Measurements from ENCODE around the gene IL20. TPM values are rescaled to one million over a fixed set of nuclear protein-coding genes. Genes with fewer than 3 reads are reported as not detected.

The IL20 gene, protein sequence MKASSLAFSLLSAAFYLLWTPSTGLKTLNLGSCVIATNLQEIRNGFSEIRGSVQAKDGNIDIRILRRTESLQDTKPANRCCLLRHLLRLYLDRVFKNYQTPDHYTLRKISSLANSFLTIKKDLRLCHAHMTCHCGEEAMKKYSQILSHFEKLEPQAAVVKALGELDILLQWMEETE
- total RNA-seq (ENCODE audit: low replicate concordance) = not detected in 2 replicates

DNA sequence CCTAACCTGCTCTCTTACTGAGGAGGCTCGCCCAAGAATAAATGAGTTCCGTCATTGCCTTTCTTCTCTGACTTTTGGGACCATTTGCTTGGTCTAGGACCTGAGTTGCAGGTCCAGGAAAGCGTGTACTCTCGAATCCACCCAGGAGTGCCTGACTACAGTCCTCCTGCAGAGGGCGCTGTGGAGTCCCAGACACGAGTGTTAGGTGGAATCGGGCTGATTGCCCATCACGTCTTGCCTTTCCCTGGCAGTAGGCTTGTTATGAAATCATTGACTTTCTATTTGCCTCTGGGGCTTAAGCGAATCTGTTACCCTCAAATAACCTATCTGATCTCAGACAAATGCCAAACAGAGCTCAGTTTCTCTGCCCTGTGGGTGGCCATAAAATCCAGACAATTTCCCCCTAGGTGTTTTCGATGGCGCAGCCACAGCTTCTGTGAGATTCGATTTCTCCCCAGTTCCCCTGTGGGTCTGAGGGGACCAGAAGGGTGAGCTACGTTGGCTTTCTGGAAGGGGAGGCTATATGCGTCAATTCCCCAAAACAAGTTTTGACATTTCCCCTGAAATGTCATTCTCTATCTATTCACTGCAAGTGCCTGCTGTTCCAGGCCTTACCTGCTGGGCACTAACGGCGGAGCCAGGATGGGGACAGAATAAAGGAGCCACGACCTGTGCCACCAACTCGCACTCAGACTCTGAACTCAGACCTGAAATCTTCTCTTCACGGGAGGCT, at the start of gene IL20:
IL20 (plus strand) TSS at position 685 of the 733 bp plus-strand sequence. CDS start 230 bp downstream, outside the sequence.
- no peak within 1 kb of the TSS for H3K4me3 ChIP-seq (ENCODE audit: low read depth, low read length)
- DNase-seq (ENCODE audit: low read depth) = peak; percentile 88
- peak; percentile 96 for TF ChIP-seq CTCF (IDR thresholded peaks at IDR 0.05; ENCODE audit: insufficient read depth, low read length)

GRCh38 chr1:206816390-206817287, 48.8 kb upstream of the IL20 start:
- H3K4me3 ChIP-seq (ENCODE audit: low read depth, low read length) = no peak overlapping the region
- peak; percentile 80 for DNase-seq (ENCODE audit: low read depth)
- TF ChIP-seq CTCF (IDR thresholded peaks at IDR 0.05; ENCODE audit: insufficient read depth, low read length) = no peak

DNA sequence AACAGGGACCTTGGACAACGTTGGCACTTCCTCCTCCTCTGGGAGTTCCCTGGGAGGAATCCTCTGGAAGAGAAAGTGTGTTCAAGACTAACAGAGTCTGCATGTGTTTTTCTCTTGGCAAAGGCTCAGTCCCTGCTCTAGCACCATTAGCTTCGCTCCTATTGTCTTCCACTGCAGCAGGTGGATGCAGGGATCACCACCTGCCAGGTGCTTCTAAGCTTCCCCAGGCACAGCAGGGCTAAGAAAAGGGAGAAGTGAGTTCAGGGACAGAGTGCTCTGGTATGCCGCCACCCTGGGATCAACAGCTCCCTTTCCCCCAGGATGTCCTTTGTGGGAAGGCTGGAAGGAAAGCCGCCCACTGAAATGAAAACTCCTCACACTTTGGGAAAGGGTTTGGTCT, 43.9 kb upstream of the IL20 start:
- no peak for TF ChIP-seq CTCF (IDR thresholded peaks at IDR 0.05; ENCODE audit: insufficient read depth, low read length)
- H3K4me3 ChIP-seq (ENCODE audit: low read depth, low read length) = no peak overlapping the region
- DNase-seq (ENCODE audit: low read depth) = no peak

DNA sequence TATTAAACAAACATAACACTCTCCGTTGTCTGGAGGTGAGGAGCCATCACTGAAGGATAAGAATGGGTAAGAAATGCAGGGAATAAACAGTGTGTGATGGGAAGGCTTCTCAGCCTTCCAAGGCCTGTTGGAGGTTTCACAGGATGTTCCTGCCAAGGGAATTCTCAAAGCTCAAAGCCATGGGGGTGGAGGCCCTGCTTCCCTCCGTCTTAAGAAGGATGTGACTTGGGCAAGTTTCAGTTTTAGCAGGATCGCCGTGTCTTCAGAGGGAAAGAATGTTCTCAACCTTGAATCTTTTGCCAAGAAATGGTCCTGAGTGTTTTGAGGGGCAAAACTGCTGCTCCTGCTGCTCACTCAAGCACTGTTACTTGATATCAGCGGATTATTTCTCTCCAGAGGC, 41.7 kb upstream of the IL20 start:
- no peak overlapping the region for H3K4me3 ChIP-seq (ENCODE audit: low read depth, low read length)
- peak; percentile 72 for DNase-seq (ENCODE audit: low read depth)
- TF ChIP-seq CTCF (IDR thresholded peaks at IDR 0.05; ENCODE audit: insufficient read depth, low read length) = no peak

GRCh38 chr1:206824331-206824730, 41.1 kb upstream of the IL20 start:
- DNase-seq (ENCODE audit: low read depth) = no peak
- TF ChIP-seq CTCF (IDR thresholded peaks at IDR 0.05; ENCODE audit: insufficient read depth, low read length) = no peak
- H3K4me3 ChIP-seq (ENCODE audit: low read depth, low read length) = no peak overlapping the region

DNA sequence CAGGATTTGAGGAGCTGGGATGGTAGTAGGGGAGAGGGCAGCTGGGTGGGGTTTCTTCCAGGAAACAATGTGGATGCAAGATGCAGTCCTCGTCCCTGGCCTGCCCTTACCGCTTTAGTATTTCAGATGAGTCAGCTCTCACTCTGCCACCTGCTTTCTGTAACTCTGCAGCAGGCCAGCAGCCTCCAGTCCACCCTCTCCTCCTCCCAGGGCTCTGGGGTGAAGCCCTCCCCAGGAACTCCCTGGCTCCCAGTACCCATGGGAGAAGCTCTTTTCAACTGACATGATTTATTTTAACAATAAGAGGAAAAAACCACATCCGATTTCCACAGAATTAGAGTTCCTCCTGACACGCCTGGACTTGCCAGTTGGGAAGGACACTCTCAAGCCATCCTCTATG, 39.0 kb upstream of the IL20 start:
- DNase-seq (ENCODE audit: low read depth) = peak; percentile 28
- no peak for TF ChIP-seq CTCF (IDR thresholded peaks at IDR 0.05; ENCODE audit: insufficient read depth, low read length)
- no peak overlapping the region for H3K4me3 ChIP-seq (ENCODE audit: low read depth, low read length)

All from fibroblast of the aortic adventitia (primary cell).